SU-DHL-6 (cell line): Measurements from ENCODE around the gene SETD2.

Experiments
- CTCF ChIP-seq: fragments of 200-600 bp; sonication (generic); IDR thresholded peaks from one replicate; pipeline ENCODE4 v1.5.1; 2017; ENCODE audit warnings: antibody characterized with exemption, mild to moderate bottlenecking, low read length, moderate library complexity; ENCODE audit not compliant: insufficient read depth, poor library complexity, severe bottlenecking
- EZH2phosphoT487 ChIP-seq: fragments of 200-600 bp; sonication (generic), shearing (Covaris generic); conservative IDR thresholded peaks from 2 replicates; pipeline ENCODE4 v1.6.1; 2018; ENCODE audit warnings: mild to moderate bottlenecking, antibody characterized with exemption, low read length, moderate library complexity, mixed read lengths

GRCh38 chr3:46971151-46971550, 192.8 kb downstream of the SETD2 start:
- no peak for TF ChIP-seq CTCF
- no peak for TF ChIP-seq EZH2phosphoT487
